Ishikawa (cell line): ENCODE results near the gene CNNM3.

Source experiments
- CEBPB ChIP-seq: IDR thresholded peaks from 2 replicates; pipeline ENCODE4 v1.6.1; 2012
- EGR1 ChIP-seq: IDR thresholded peaks from 2 replicates; pipeline ENCODE4 v1.6.1; 2012
- EP300 ChIP-seq: IDR thresholded peaks from 2 replicates; pipeline ENCODE4 v1.6.1; 2012; ENCODE audit warnings: borderline replicate concordance
- TEAD4 ChIP-seq: IDR thresholded peaks from 2 replicates; pipeline ENCODE4 v1.6.1; 2012
- USF1 ChIP-seq: IDR thresholded peaks from 2 replicates; pipeline ENCODE4 v1.6.1; 2012
- YY1 ChIP-seq: IDR thresholded peaks from 2 replicates; pipeline ENCODE4 v1.6.1; 2012; ENCODE audit warnings: low read depth
- ZBTB7A ChIP-seq: IDR thresholded peaks from 2 replicates; pipeline ENCODE4 v1.6.1; 2012; ENCODE audit warnings: low read depth
- TF ChIP-seq, protein P1 (sequence below): IDR thresholded peaks from 2 replicates; pipeline ENCODE4 v1.6.1; 2012; ENCODE audit warnings: low read depth, mild to moderate bottlenecking
- TF ChIP-seq, protein P2 (sequence below): IDR thresholded peaks from 2 replicates; pipeline ENCODE4 v1.6.1; 2012

DNA sequence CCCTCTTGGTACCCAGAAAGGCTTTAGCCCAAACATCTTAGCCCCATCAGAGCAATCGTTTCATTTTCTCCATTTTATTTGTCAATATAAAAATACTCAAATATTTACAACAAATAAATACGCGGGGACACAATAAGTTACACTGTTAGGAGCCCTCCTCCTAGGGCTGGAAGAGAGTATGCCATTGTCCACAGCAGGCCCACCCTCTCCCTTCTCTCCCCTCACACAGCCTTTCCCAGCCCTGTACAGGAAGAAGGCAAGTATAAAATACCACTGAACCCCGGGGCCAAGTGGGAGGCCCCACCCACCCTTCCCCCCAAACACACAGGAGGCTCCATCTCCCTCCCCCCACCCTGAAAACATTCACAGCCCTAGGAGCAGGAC lies 43.6 kb downstream of the CNNM3 start:
- TF ChIP-seq, protein P1, sequence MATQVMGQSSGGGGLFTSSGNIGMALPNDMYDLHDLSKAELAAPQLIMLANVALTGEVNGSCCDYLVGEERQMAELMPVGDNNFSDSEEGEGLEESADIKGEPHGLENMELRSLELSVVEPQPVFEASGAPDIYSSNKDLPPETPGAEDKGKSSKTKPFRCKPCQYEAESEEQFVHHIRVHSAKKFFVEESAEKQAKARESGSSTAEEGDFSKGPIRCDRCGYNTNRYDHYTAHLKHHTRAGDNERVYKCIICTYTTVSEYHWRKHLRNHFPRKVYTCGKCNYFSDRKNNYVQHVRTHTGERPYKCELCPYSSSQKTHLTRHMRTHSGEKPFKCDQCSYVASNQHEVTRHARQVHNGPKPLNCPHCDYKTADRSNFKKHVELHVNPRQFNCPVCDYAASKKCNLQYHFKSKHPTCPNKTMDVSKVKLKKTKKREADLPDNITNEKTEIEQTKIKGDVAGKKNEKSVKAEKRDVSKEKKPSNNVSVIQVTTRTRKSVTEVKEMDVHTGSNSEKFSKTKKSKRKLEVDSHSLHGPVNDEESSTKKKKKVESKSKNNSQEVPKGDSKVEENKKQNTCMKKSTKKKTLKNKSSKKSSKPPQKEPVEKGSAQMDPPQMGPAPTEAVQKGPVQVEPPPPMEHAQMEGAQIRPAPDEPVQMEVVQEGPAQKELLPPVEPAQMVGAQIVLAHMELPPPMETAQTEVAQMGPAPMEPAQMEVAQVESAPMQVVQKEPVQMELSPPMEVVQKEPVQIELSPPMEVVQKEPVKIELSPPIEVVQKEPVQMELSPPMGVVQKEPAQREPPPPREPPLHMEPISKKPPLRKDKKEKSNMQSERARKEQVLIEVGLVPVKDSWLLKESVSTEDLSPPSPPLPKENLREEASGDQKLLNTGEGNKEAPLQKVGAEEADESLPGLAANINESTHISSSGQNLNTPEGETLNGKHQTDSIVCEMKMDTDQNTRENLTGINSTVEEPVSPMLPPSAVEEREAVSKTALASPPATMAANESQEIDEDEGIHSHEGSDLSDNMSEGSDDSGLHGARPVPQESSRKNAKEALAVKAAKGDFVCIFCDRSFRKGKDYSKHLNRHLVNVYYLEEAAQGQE = no peak
- TF ChIP-seq EGR1 = no peak
- no peak for TF ChIP-seq USF1
- no peak for TF ChIP-seq TEAD4
- no peak for TF ChIP-seq ZBTB7A
- TF ChIP-seq CEBPB = no peak
- TF ChIP-seq EP300 = no peak
- TF ChIP-seq, protein P2, sequence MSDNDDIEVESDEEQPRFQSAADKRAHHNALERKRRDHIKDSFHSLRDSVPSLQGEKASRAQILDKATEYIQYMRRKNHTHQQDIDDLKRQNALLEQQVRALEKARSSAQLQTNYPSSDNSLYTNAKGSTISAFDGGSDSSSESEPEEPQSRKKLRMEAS = no peak
- no peak for TF ChIP-seq YY1
